Stimulated activated CD8-positive, alpha-beta memory T cell treated with anti-CD3 and anti-CD28 coated beads, Interleukin-2, amount 100 ng/mL, for 1 hour (primary cell): Measurements from ENCODE around the gene MOGAT3.
A peak's percentile ranks its signal among the peaks of the same experiment; 100 is the strongest.

Experiments used
- DNase-seq, 2 donors: peaks; one replicate each; pipeline ENCODE4 v3.0.0-alpha.2; 2020; ENCODE audit warnings: low read depth in 2 of 2

MOGAT3 gene, protein sequence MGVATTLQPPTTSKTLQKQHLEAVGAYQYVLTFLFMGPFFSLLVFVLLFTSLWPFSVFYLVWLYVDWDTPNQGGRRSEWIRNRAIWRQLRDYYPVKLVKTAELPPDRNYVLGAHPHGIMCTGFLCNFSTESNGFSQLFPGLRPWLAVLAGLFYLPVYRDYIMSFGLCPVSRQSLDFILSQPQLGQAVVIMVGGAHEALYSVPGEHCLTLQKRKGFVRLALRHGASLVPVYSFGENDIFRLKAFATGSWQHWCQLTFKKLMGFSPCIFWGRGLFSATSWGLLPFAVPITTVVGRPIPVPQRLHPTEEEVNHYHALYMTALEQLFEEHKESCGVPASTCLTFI

DNA sequence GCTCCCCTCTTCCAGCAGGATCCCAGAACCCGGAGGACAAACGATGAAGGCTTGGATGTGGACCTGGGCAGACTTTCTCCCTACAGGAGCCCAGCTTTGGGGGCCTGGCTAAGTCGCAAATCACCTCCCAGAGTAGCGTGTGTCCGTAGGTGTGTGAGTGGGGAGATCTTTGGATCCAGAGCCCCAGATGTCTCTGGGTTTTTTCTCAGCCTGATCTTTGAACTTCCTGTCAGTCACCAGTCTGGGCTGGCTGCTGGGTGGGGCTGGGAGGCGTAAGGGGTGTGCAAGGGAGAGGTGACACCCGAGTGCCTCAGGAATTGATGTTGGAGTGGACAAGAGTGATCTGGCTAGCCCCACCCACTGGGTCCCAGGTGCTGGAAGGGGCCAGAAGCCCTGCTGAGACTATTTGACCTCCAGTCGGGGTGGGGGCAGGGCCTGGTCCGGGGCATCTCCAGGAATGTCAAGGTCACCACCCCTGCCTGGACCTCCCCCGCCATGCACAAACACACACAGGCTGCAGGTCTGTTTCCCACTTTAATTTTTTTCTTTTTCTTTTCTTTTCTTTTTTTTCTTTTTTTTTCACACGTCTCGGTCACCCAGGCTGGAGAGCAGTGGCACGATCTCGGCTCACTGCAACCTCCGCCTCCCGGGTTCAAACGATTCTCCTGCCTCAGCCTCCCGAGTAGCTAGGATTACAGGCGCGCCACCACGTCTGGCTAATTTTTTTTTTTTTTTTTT is at the start of gene MOGAT3:
TSS of gene MOGAT3 (minus strand) at position 175 of the 738 bp plus-strand sequence. CDS start 182 bp downstream, outside the sequence.
- no peak for DNase-seq

DNA sequence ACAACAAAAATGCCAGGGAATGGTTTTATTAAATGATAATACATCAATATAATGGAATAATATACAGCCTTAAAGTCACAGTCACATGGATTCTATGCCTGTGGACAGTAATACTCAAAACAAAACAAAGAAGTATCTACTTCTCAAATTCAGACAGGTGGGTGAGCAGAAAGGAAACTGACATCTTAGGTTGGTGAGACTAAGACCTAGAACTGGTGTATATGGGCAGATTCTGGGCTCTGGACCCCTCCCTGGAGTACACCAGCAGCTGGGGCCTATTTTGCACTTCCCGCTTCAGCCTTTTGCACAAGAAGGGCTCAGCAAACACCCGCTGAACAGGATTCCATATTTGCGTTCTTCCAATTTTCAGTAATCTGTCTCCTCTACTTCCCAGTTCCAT is 49.5 kb upstream of the MOGAT3 start:
- no peak for DNase-seq

DNA sequence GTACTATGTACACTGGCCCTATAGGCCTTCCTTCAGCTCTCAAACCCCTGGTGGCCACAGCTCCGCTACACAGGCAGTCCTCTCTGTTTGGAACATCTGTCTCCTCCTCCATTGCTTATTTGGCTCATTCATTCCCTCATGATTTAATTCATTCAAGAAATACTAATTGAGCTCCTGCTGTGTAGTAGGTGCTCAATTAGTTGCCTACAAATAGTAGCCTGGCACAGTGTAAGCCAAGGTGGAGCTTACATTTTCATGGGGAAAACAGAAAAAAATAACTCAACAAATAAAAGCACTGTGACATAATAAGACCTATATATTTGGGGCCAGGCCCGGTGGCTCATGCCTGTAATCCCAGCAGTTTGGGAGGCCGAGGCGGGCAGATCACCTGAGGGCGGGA is 47.4 kb upstream of the MOGAT3 start:
- DNase-seq = no peak

GRCh38 chr7:101245147-101245668 is 44.4 kb upstream of the MOGAT3 start:
- DNase-seq = no peak

- DNase-seq = peak; percentile 84 to 88
These were observed 43.7 kb upstream of the MOGAT3 start, which contains the start of gene FIS1 for GRCh38 chr7:101244375-101245146. Gene FIS1 (minus strand): TSS chr7:101245081. CDS start chr7:101245004, 77 bp downstream.

DNA sequence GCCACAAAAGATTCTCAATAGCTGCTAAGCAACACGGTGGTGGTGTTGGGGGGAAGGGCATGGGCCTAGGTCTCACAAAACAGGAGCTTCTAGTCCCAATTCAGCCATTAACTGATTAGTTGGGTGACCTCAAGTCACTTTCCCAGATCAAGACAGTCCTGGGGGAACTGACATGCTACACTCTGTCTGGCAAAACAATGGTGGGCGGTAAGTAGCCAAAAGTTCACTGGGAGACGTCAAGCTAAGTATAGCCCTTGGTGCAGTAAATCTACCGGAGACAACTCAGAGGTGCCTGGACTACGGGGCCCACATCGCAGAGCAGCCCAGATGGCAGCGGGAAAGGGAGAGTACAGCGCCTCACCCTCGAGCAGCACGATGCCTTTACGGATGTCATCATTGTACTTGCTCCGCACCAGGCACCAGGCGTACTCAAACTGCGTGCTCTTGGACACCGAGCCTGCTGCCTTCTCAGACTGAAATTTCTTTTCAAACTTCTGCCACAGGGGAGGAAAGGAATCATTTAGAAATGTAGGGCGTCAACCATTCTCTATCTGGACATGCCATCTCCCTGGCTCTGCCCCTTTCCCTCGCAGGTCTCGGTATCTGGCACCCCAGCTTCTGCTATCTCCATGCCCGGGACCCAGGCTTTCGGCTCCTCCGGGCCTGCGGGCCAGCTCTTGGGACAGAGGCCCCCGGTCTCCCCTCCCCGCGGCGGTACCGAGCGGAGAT is 43.0 kb upstream of the MOGAT3 start:
- DNase-seq = no peak

DNA sequence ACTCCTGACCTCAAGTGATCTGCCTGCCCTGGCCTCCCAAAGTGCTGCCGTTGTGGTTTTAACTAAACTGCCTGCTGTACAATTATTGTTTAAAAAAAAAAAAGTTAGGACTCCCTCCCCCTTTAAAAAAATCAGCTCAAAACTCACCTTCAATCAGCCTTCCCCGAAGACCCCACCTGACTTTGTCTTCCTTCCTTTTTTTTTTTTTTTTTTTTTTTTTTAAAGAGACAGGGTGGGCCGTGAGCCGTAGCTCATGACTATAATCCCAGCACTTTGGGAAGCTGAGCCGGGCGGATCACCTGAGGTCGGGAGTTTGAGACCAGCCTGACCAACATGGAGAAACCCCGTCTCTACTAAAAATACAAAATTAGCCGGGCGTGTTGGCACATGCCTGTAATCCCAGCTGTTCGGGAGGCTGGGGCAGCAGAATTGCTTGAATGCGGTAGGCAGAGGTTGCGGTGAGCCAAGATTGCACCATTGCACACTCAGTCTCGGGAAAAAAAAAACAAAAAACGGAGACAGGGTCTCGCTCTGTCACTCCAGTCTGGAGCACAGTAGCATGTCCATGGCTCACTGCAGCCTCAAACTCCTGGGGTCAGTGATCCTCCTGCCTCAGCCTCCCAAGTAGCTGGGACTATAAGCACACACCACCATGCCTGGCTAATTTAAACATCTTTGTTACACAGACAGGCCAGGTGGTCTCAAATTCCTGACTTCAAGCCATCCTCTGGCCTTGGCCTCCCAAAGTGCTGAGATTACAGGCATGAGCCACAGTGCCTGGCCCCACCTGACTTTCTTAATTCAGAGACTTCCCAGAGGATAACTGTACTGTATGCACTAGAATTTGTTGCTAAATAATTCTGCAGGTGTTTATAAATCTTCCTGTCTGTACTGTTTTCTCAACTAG is 40.9 kb upstream of the MOGAT3 start:
- no peak for DNase-seq

DNA sequence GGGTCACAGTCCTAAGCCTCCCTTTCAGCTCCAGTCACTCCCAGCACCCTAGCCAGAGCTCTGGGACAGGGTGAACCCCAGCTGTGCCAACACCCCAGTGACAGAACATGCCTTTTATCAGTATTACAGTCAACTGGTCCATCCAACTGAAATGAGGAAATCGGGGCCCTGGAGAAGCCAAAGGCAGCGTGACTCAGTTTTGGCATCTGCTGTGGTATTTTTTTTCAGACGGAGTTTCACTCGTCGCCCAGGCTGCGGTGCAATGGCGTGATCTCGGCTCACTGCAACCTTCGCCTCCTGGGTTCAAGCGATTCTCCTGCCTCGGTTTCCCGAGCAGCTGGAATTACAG is 40.2 kb upstream of the MOGAT3 start:
- DNase-seq = no peak

DNA sequence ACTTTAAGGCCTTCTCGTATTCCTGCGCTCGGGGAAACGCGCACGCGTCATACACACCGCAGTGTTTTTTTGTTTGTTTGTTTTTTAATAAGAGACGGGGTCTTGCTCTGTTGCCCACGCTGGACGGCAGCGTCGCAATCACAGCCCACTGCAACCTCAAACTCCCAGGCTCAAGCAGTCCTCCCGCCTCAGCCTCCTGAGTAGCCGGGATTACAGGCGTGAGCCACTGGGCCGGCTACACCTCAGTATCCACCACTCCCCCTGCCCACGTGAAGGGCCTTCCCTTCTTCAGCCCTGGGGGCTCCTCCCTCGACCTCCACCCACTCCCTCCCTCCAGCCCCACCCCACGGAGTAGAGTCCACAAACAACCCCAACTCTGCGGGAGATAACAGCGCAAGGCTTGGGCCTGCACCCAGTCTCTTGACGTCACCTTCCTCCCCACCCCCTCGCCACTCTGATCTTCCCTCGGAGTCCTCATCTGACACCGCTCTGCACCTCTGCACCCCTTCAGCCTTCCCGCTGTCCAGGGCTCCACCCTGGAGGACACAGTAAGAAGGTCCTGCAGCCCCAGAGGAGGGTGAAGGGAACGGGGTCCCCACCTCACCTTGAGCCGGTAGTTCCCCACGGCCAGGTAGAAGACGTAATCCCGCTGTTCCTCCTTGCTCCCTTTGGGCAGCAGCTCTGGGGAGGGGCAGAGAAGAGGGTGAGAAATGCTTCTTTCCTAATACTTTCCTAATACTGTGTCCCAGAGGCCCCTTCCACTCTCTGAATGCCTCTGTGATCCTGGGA is 39.6 kb upstream of the MOGAT3 start:
- DNase-seq = no peak

DNA sequence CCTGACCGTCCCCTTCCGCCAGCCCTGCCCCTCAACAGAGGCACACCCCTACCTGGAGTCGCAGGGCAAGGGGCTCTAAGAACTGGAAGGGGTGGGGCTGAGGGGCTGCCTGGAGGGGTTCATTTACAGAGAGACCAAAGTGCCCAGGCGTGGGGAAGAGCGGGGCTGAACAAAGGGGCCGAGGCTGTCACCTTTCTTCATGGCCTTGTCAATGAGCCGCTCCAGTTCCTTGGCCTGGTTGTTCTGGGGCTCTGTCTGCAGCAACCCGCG is 39.0 kb upstream of the MOGAT3 start:
- DNase-seq = no peak

DNA sequence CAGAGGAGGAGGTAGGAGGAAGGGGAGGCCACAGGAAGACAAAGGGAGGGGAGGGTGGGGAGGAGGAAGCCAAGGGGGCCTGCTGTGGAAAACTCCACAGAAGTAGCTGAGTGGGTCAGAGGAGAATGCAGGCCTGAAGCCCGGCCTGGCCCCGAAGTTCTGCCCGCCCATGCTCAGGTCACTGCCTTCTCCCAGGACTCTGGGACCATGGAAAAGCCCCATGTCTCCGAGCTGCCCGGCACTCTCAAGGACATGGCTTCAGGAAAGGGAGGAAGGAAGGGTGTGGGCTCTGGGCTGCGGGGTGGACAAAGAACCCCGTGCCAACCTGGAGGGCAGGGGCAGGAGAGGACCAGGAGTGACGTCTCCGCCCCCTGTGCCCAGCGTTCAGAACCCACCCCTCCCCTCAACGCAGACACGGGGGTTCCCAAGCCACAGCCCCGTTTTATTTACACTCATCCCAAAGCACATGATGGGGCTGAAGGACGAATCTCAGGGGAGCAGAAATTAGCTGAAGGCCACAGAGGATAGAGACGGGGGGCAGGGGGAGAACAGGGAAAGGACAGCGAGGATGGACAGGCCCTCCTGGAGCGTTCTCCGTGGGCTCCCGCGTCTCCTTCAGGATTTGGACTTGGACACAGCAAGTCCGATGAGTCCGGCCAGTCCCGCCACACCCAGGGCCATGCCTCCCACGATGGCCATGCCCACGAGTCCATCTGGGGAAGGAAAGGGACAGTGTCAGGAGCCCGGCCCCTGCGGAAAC is 38.5 kb upstream of the MOGAT3 start:
- DNase-seq = no peak

DNA sequence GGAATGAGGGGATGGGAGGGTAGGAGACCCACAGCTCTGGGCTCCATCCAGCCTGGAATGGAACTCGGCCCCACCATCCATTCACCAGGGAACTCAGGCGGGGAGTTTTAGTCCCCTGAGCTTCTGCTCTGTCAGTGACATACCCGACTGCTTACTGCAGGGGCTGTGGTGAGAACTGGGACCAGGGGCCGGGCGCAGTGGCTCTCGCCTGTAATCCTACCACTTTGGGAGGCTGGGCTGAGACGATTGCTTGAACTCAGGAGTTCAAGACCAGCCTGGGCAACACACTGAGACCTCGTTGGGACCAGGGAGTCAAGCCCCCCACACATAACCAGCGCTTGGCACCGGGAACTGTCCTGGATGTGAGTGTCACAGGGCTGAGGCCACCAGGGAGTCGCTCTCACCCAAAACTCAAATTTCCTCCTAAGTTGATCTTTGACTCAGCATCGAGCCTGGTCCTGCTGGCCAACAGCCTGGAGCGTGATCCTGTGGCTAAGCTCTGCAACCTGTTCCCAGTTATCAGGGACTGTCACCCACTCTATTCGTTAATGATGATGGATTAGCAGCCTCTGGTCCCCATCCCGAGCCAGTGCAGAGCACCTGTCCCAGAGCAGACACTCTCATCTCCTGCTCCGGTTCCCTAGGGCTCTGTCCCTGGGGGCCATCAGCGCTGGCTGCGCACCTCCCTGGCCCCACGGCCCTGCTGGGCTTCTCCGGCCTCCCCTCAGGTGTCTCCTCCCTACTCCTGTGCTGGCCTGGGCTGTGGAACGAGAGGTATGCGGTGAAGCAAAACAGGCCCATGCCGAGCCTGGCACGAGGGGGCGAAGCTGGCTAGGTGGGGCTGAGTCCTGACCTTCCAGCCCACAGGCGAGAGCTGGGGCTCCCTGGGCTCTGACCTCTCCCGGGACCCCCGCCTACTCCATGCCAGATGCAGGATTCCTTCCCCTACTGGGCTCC is 37.7 kb upstream of the MOGAT3 start:
- DNase-seq = no peak

DNA sequence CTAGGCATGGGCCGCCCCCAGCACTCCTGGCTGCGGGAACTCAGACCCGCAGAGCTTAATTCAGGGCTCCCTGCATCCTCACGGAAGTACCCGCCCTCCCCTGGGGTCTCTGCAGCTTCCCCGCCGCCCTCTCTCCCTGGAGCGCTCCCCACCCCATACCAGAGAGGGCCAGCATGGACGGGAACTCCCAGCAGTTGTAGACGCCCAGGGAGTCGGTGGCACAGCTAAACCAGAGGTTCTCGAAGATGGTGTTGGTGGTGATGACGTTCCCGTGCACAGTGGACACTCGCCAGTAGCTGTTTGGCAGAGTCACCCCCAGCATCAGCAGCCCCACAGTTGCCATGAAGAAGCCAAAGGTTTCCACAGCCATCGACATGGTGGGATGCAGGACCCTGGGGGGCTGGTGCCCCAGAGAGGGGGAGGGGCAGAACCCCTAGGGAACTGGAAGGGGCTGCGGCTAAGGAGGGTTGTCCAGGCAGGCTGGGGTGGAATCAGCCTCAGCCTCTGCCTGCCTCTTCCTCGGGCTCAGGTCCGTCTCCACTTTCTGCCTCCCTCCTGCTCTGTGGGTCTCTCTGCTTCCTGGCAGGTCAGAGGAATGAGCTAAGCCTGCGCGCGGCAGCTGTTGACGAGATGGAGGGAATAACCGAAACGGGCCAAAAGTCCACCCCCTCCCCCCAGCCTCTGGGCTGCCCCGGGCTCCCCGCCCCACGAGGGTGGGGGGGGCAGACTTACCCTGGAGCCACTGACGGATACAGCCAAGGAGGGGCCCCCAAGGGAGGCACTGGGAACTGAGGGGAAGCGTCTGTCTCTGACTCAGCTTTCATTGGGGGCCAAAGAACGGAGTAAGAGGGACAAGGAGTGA is 36.6 kb upstream of the MOGAT3 start, which contains the start of gene CLDN15:
TSS of gene CLDN15 (minus strand) at position 597 of the 862 bp plus-strand sequence. CDS start at position 376, 221 bp downstream.
- DNase-seq = no peak

DNA sequence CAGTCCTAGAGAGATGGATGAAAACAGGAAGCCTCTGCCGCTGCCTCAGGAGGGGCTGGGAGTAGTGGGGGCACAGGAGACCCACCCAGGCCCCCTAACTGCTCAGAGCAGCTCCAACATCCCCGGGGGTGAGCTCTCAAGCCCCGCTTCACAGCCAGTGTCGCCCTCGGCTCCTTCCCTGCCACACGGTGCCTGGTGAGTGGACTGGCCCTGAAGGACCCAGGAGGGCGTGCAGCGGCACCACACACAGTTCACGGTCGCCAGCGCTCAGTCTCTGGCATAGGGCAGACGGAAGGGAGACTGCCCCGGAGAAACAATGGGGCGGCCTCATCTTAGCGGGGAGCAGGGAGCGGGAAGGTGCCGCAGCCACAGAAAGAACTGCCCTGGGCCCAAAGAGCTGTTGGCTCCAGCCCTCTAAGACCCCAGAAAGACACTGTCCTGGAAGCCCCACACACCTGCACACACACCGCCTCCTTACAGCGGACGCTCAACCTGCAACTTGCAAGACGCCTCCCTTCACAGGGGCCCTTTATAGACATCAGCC is 35.5 kb upstream of the MOGAT3 start:
- DNase-seq = no peak

- DNase-seq = no peak
These were observed 34.7 kb upstream of the MOGAT3 start for GRCh38 chr7:101235522-101235921.

- no peak for DNase-seq
These were observed 34.2 kb upstream of the MOGAT3 start for GRCh38 chr7:101235050-101235449.

- no peak for DNase-seq
These were observed 33.8 kb upstream of the MOGAT3 start for GRCh38 chr7:101234636-101235035.
